K562 (cell line): ENCODE results near the gene CDH7. TPM values are rescaled to one million over a fixed set of nuclear protein-coding genes. Genes with fewer than 3 reads are reported as not detected.
A peak's percentile ranks its signal among the peaks of the same experiment; 100 is the strongest.

Experiments
- ATAC-seq: fragments of 200-7000 bp; cut with Tn5 transposase; 3 replicates; pipeline ENCODE4 v1.9.1; 2020; ENCODE audit warnings: moderate library complexity
- BruUV-seq: library from RNA; stranded (reverse); fragments of 400-500 nt; replicated peaks from 2 replicates; lab custom pipeline; 2021; lab: Mats Ljungman, UMichigan
- CTCF ChIA-PET: fragments of 300-600 bp; formaldehyde crosslinking; extraction: SDS; loops from one replicate; lab custom pipeline; 2021; ENCODE audit warnings: low intra/inter-chr PET ratio; lab: Yijun Ruan, JAX
- POLR2A ChIA-PET: fragments of 300-600, 350-650 bp; sonication (Branson Sonifier 250); formaldehyde crosslinking; extraction: SDS; loops from one replicate; lab custom pipeline; 2021; ENCODE audit warnings: antibody characterized with exemption, inconsistent platforms; lab: Yijun Ruan, JAX
- DNase-seq, 4 experiments: peaks; one replicate each; pipeline versions ENCODE4 v3.0.0 to v3.0.0-alpha.2; 2011 to 2018; ENCODE audit warnings: low spot score in 3 of 4, mixed read lengths in 3 of 4; ENCODE audit errors: extremely low read depth in 1 of 4
- FAIRE-seq: peaks from 2 replicates; lab custom pipeline; 2011; peaks lifted over from hg19 to GRCh38; lab: Jason Lieb, UNC
- H2AFZ ChIP-seq: 2 replicates; pipeline ENCODE4 v1.6.0; 2011; ENCODE audit warnings: low read depth, low read length, control low read depth, inconsistent platforms
- H3K27ac ChIP-seq: fragments of 200-600 bp; 3 replicates; pipeline ENCODE4 v1.8.0; 2011; ENCODE audit warnings: low read depth, mild to moderate bottlenecking, control low read depth, inconsistent platforms, low read length, moderate library complexity, mixed read lengths; ENCODE audit errors: extremely low read depth
- H3K27me3 ChIP-seq, 2 experiments: fragments of 300-600 bp in 1 of 2; 2 replicates in 1 of 2; 3 replicates in 1 of 2; pipeline versions ENCODE4 v1.6.0 to v1.8.0; 2011; ENCODE audit warnings: inconsistent platforms in 2 of 2, low read length in 2 of 2, mild to moderate bottlenecking in 1 of 2, mixed read lengths in 1 of 2, moderate library complexity in 1 of 2; ENCODE audit not compliant: control insufficient read depth in 2 of 2, insufficient read depth in 2 of 2
- H3K36me3 ChIP-seq: fragments of 300-600 bp; 3 replicates; pipeline ENCODE4 v1.8.0; 2011; ENCODE audit warnings: mild to moderate bottlenecking, low read length, inconsistent platforms; ENCODE audit not compliant: control insufficient read depth, insufficient read depth
- H3K4me1 ChIP-seq, 2 experiments: fragments of 200-600 bp in 1 of 2; replicated peaks in 1 of 2; 2 replicates in 1 of 2; 3 replicates in 1 of 2; pipeline versions ENCODE4 v1.5.1 to v1.8.0; 2011; ENCODE audit warnings: inconsistent platforms in 2 of 2, low read length in 2 of 2, mild to moderate bottlenecking in 1 of 2, mixed read lengths in 1 of 2, moderate library complexity in 1 of 2; ENCODE audit not compliant: control insufficient read depth in 2 of 2, insufficient read depth in 2 of 2
- H3K4me2 ChIP-seq: 2 replicates; pipeline ENCODE4 v1.6.1; 2011; ENCODE audit warnings: low read length, control low read depth, inconsistent platforms, mixed read lengths; ENCODE audit not compliant: insufficient read depth
- H3K4me3 ChIP-seq: fragments of 200-600 bp; sonication (generic), shearing (Covaris generic); 2 replicates; pipeline ENCODE4 v1.5.1; 2016; ENCODE audit warnings: control low read depth, inconsistent platforms
- H3K79me2 ChIP-seq: fragments of 200-600 bp; 3 replicates; pipeline ENCODE4 v1.8.0; 2011; ENCODE audit warnings: low read length, inconsistent platforms; ENCODE audit not compliant: control insufficient read depth, insufficient read depth
- H3K9ac ChIP-seq, 2 experiments: 2 replicates each; pipeline versions ENCODE4 v1.6.0 to v1.6.1; 2011; ENCODE audit warnings: low read depth in 2 of 2, low read length in 2 of 2, control low read depth in 1 of 2, inconsistent platforms in 1 of 2, mild to moderate bottlenecking in 1 of 2, mixed read lengths in 1 of 2; ENCODE audit not compliant: insufficient read depth in 1 of 2
- H3K9me1 ChIP-seq: one replicate; pipeline ENCODE4 v1.6.0; 2011; ENCODE audit warnings: inconsistent platforms, mild to moderate bottlenecking, low read length, moderate library complexity; ENCODE audit not compliant: control insufficient read depth, insufficient read depth
- H3K9me3 ChIP-seq: replicated peaks from 2 replicates; pipeline ENCODE4 v1.5.1; 2011; ENCODE audit warnings: low read depth, low read length, inconsistent platforms; ENCODE audit not compliant: control insufficient read depth, insufficient read depth
- H4K20me1 ChIP-seq: replicated peaks from 2 replicates; pipeline ENCODE4 v1.6.1; 2011; ENCODE audit warnings: low read length, inconsistent platforms, mixed read lengths; ENCODE audit not compliant: control insufficient read depth, insufficient read depth
- CSDE1 ChIP-seq, 2 experiments: fragments of 450-650 bp; IDR thresholded peaks; 2 replicates each; pipeline ENCODE4 v1.6.1; 2016; ENCODE audit warnings: mild to moderate bottlenecking in 1 of 2
- ESRRA ChIP-seq: fragments of 450-650 bp; IDR thresholded peaks from 2 replicates; pipeline ENCODE4 v1.6.1; 2014; ENCODE audit warnings: low read depth, mild to moderate bottlenecking, moderate library complexity, borderline replicate concordance
- GABPB2 ChIP-seq: fragments of 250-450 bp; sonication (Bioruptor Pico); conservative IDR thresholded peaks from 2 replicates; pipeline ENCODE4 v1.5.1; 2021; ENCODE audit warnings: mild to moderate bottlenecking
- HDAC3 ChIP-seq: fragments of 450-650 bp; IDR thresholded peaks from 2 replicates; pipeline ENCODE4 v1.6.1; 2018; ENCODE audit warnings: borderline replicate concordance, mild to moderate bottlenecking, moderate library complexity; ENCODE audit not compliant: partially characterized antibody
- NFE2 ChIP-seq: IDR thresholded peaks from 2 replicates; pipeline ENCODE4 v1.6.1; 2014; ENCODE audit warnings: antibody characterized with exemption, low read depth
- PURB ChIP-seq: sonication (generic); formaldehyde crosslinking; IDR thresholded peaks from 2 replicates; pipeline ENCODE4 v1.9.0; 2021; ENCODE audit warnings: low read depth, mild to moderate bottlenecking, missing genetic modification reagents
- RAD21 ChIP-seq, 2 experiments: fragments of 250-450 bp in 1 of 2; fragments of 450-650 bp in 1 of 2; sonication (Bioruptor Pico) in 1 of 2; formaldehyde crosslinking in 1 of 2; IDR thresholded peaks in 1 of 2; conservative IDR thresholded peaks in 1 of 2; 2 replicates each; pipeline versions ENCODE4 v1.4.0 to v1.8.0; 2020 to 2022; ENCODE audit warnings: mild to moderate bottlenecking in 2 of 2, moderate library complexity in 1 of 2
- SMARCC2 ChIP-seq: fragments of 450-650 bp; IDR thresholded peaks from 2 replicates; pipeline ENCODE4 v1.6.1; 2017; ENCODE audit warnings: antibody characterized with exemption, moderate library complexity, mild to moderate bottlenecking, low read depth
- ZNF165 ChIP-seq: fragments of 250-450 bp; sonication (Bioruptor Pico); IDR thresholded peaks from 2 replicates; pipeline ENCODE4 v1.4.0; 2020; ENCODE audit warnings: borderline replicate concordance
- WGBS: fragments of 100-300 bp; shearing (Covaris generic); methylation state at CpG from one replicate; pipeline ENCODE4 v1.1.6; 2016; ENCODE audit warnings: low coverage, mixed read lengths; ENCODE audit not compliant: insufficient coverage; ENCODE audit errors: missing lambda C conversion rate; 5-methylcytosine and 5-hydroxymethylcytosine counted together
- in situ Hi-C: fragments of 300-500 bp; cut with MboI; formaldehyde crosslinking; loops from 4 replicates; pipeline ENCODE4 v1.15.0; 2018; ENCODE audit warnings: inconsistent platforms, mixed read lengths
- intact Hi-C: fragments of 100-400 bp; cut with micrococcal nuclease; formaldehyde crosslinking; loops from 2 replicates; pipeline ENCODE4 v1.14.2; 2022
- polyA plus RNA-seq, 8 experiments: library from polyadenylated mRNA; depleted of rRNA in 4 of 8; stranded (reverse) in 5 of 8; unstranded in 3 of 8; fragments of >200 nt; fragmentation: Nextera tagmentation in 2 of 8; fragmentation: Illumina TruSeq in 1 of 8; extraction: Ambion mirVana in 2 of 8; extraction: Trizol in 1 of 8; gene quantifications; 2 replicates each; pipeline versions ENCODE4 v1.2.1 to v1.2.3, GENCODE V29; 2011 to 2014; ENCODE audit warnings: inconsistent platforms in 1 of 8, missing spikeins in 1 of 8
- total RNA-seq, 7 experiments: library from RNA; depleted of rRNA in 6 of 7; stranded (reverse); fragments of >200 nt in 6 of 7; fragmentation: Illumina TruSeq in 2 of 7; extraction: Trizol in 2 of 7; gene quantifications; 2 replicates each; pipeline versions ENCODE4 v1.2.1 to v1.2.3, GENCODE V29; 2011 to 2021; ENCODE audit warnings: low replicate concordance in 1 of 7
- TF ChIP-seq, protein P1 (sequence below): fragments of 450-650 bp; IDR thresholded peaks from 2 replicates; pipeline ENCODE4 v1.6.1; 2016; ENCODE audit warnings: borderline replicate concordance
- TF ChIP-seq, protein P2 (sequence below): sonication (generic); formaldehyde crosslinking; IDR thresholded peaks from 2 replicates; pipeline ENCODE4 v1.8.0; 2022; ENCODE audit warnings: missing genetic modification reagents, mild to moderate bottlenecking, moderate library complexity, borderline replicate concordance
- TF ChIP-seq, protein P3 (sequence below): fragments of 200-400 bp; formaldehyde crosslinking; IDR thresholded peaks from 2 replicates; pipeline ENCODE4 v1.6.1; 2017; ENCODE audit warnings: mild to moderate bottlenecking, low read depth, low read length, moderate library complexity
- TF ChIP-seq, protein P4 (sequence below): fragments of 450-650 bp; formaldehyde crosslinking; IDR thresholded peaks from 2 replicates; pipeline ENCODE4 v1.4.0; 2022; ENCODE audit warnings: missing genetic modification characterization
- TF ChIP-seq, protein P5 (sequence below): fragments of 450-650 bp; conservative IDR thresholded peaks from 2 replicates; pipeline ENCODE4 v1.6.1; 2016; ENCODE audit warnings: missing genetic modification characterization, low read depth, mild to moderate bottlenecking, missing compliant biosample characterization, moderate library complexity

CDH7 gene
- total and polyA plus RNA-seq, 9 of the 15 experiments (the other 6 are each of a cell fraction or from before 2014, with no cell fraction given): 0.01 to 0.07 (median 0.05) TPM; not detected in 6

DNA sequence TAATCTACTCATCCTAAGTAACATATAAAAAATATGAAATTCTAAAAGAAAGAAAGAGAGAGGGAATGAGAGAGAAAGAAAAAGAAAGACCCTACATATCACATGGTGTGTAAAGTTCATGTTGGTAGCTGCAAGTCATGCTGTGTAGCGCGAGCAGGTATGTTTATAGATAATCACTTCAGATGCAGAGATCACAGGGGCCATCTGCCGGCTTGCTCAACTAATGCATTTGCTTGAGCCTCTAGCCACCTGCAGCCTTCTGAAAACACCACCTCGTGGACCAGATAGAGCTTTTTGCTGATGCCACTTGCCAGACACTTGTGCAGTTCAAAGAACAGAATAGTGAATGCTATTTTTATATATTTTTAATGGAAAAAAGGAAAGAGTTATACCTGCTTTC lies 37.6 kb downstream of the CDH7 start (continued):
- TF ChIP-seq, protein P1, sequence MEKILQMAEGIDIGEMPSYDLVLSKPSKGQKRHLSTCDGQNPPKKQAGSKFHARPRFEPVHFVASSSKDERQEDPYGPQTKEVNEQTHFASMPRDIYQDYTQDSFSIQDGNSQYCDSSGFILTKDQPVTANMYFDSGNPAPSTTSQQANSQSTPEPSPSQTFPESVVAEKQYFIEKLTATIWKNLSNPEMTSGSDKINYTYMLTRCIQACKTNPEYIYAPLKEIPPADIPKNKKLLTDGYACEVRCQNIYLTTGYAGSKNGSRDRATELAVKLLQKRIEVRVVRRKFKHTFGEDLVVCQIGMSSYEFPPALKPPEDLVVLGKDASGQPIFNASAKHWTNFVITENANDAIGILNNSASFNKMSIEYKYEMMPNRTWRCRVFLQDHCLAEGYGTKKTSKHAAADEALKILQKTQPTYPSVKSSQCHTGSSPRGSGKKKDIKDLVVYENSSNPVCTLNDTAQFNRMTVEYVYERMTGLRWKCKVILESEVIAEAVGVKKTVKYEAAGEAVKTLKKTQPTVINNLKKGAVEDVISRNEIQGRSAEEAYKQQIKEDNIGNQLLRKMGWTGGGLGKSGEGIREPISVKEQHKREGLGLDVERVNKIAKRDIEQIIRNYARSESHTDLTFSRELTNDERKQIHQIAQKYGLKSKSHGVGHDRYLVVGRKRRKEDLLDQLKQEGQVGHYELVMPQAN: no peak
- TF ChIP-seq CSDE1 (IDR thresholded peaks at IDR 0.05) (no peak), RAD21 (CRISPR knock-in tag; conservative IDR thresholded peaks at IDR 0.05 in 1 of 2, IDR thresholded peaks at IDR 0.05 in 1 of 2) (peak; percentile 41 to 44)

DNA sequence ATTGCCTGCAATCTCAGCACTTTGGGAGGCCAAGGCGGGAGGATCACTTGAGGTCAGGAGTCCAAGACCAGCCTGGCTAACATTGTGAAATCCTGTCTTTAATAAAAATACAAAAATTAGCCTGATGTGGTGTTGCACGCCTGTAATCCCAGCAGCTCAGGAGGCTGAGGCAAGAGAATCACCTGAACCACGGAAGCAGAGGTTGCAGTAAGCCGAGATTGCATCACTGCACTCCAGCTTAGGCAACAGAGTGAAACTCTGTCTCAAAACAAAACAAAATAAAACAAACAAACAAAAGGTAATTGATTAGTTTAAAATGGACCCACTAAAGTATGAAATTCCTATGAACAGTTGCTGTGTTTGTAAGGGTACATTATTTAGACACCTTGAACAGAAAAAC lies 39.8 kb downstream of the CDH7 start:
- no peaks in the 10 kb centered on the region for H3K27me3 ChIP-seq
- no peaks in the 10 kb centered on the region for H3K4me1 ChIP-seq
- ATAC-seq (no peak), FAIRE-seq (no peak), DNase-seq (no peak)
- H3K4me2 ChIP-seq: no peak overlapping the region
- H3K4me3 ChIP-seq: no peak overlapping the region
- intact Hi-C loops: no loop called here
- H3K36me3 ChIP-seq: no peaks in the 10 kb centered on the region
- in situ Hi-C loops: no loop called here
- H4K20me1 ChIP-seq: no peaks in the 10 kb centered on the region
- POLR2A ChIA-PET: no interaction called here
- H3K9me3 ChIP-seq: no peaks in the 10 kb centered on the region
- BruUV-seq: no TSS peak
- H3K27ac ChIP-seq: no peak overlapping the region
- no peaks in the 10 kb centered on the region for H3K9me1 ChIP-seq
- H3K79me2 ChIP-seq: no peaks in the 10 kb centered on the region
- H2AFZ ChIP-seq: no peak overlapping the region
- CTCF ChIA-PET: no interaction called here
- 0% methylated on average over 4 of the region's 4 CpGs for WGBS
- H3K9ac ChIP-seq: no peak overlapping the region
- TF ChIP-seq, protein P2, sequence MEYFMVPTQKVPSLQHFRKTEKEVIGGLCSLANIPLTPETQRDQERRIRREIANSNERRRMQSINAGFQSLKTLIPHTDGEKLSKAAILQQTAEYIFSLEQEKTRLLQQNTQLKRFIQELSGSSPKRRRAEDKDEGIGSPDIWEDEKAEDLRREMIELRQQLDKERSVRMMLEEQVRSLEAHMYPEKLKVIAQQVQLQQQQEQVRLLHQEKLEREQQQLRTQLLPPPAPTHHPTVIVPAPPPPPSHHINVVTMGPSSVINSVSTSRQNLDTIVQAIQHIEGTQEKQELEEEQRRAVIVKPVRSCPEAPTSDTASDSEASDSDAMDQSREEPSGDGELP (CRISPR knock-in tag): no peak
- TF ChIP-seq NFE2 (no peak), GABPB2 (CRISPR knock-in tag) (no peak), HDAC3 (no peak), ESRRA (no peak), PURB (CRISPR knock-in tag) (no peak), ZNF165 (CRISPR knock-in tag) (no peak), SMARCC2 (no peak)
- TF ChIP-seq, protein P3, sequence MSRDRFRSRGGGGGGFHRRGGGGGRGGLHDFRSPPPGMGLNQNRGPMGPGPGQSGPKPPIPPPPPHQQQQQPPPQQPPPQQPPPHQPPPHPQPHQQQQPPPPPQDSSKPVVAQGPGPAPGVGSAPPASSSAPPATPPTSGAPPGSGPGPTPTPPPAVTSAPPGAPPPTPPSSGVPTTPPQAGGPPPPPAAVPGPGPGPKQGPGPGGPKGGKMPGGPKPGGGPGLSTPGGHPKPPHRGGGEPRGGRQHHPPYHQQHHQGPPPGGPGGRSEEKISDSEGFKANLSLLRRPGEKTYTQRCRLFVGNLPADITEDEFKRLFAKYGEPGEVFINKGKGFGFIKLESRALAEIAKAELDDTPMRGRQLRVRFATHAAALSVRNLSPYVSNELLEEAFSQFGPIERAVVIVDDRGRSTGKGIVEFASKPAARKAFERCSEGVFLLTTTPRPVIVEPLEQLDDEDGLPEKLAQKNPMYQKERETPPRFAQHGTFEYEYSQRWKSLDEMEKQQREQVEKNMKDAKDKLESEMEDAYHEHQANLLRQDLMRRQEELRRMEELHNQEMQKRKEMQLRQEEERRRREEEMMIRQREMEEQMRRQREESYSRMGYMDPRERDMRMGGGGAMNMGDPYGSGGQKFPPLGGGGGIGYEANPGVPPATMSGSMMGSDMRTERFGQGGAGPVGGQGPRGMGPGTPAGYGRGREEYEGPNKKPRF: no peak
- TF ChIP-seq, protein P4, sequence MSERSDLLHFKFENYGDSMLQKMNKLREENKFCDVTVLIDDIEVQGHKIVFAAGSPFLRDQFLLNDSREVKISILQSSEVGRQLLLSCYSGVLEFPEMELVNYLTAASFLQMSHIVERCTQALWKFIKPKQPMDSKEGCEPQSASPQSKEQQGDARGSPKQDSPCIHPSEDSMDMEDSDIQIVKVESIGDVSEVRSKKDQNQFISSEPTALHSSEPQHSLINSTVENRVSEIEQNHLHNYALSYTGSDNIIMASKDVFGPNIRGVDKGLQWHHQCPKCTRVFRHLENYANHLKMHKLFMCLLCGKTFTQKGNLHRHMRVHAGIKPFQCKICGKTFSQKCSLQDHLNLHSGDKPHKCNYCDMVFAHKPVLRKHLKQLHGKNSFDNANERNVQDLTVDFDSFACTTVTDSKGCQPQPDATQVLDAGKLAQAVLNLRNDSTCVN (CRISPR knock-in tag): no peak
- TF ChIP-seq, protein P5, sequence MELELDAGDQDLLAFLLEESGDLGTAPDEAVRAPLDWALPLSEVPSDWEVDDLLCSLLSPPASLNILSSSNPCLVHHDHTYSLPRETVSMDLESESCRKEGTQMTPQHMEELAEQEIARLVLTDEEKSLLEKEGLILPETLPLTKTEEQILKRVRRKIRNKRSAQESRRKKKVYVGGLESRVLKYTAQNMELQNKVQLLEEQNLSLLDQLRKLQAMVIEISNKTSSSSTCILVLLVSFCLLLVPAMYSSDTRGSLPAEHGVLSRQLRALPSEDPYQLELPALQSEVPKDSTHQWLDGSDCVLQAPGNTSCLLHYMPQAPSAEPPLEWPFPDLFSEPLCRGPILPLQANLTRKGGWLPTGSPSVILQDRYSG: no peak
